Smooth muscle cell (in vitro differentiated cells): ENCODE measurements around the gene ADAM10. TPM values are rescaled to one million over a fixed set of nuclear protein-coding genes. Genes with fewer than 3 reads are reported as not detected.

Experiments used
- DNase-seq: peaks from one replicate; lab custom pipeline; 2025; ENCODE audit not compliant: unreplicated experiment; lab: John Stamatoyannopoulos, UW
- H2AFZ ChIP-seq: fragments of 200-600 bp; sonication (generic); 2 replicates; pipeline ENCODE4 v1.6.0; 2016; ENCODE audit warnings: antibody characterized with exemption, low read depth, mild to moderate bottlenecking
- H3F3A ChIP-seq: fragments of 200-600 bp; sonication (generic); 2 replicates; pipeline ENCODE4 v1.6.0; 2017; ENCODE audit warnings: antibody characterized with exemption, low read depth
- H3K27ac ChIP-seq: fragments of 200-600 bp; sonication (generic); 2 replicates; pipeline ENCODE4 v1.5.1; 2016; ENCODE audit warnings: low read depth, mild to moderate bottlenecking
- H3K27me3 ChIP-seq: fragments of 200-600 bp; sonication (generic); 2 replicates; pipeline ENCODE4 v1.6.1; 2016; ENCODE audit warnings: low read depth, mild to moderate bottlenecking
- H3K36me3 ChIP-seq: fragments of 200-600 bp; sonication (generic); 2 replicates; pipeline ENCODE4 v1.5.1; 2016; ENCODE audit warnings: low read depth
- H3K4me1 ChIP-seq: fragments of 200-600 bp; sonication (generic); 2 replicates; pipeline ENCODE4 v1.5.1; 2016; ENCODE audit warnings: low read depth
- H3K4me2 ChIP-seq: fragments of 200-600 bp; sonication (generic); 2 replicates; pipeline ENCODE4 v1.6.0; 2016; ENCODE audit warnings: mild to moderate bottlenecking
- H3K4me3 ChIP-seq: fragments of 200-600 bp; sonication (generic); 2 replicates; pipeline ENCODE4 v1.5.1; 2016; ENCODE audit warnings: mild to moderate bottlenecking
- H3K79me2 ChIP-seq: fragments of 200-600 bp; sonication (generic); 2 replicates; pipeline ENCODE4 v1.6.0; 2016; ENCODE audit warnings: low read depth, mild to moderate bottlenecking
- H3K9ac ChIP-seq: fragments of 200-600 bp; sonication (generic); 2 replicates; pipeline ENCODE4 v1.6.0; 2016; ENCODE audit warnings: low read depth
- H3K9me3 ChIP-seq: fragments of 200-600 bp; sonication (generic); replicated peaks from 2 replicates; pipeline ENCODE4 v1.5.1; 2016; ENCODE audit warnings: low read depth
- H4K20me1 ChIP-seq: fragments of 200-600 bp; sonication (generic); 2 replicates; pipeline ENCODE4 v1.6.0; 2016; ENCODE audit warnings: low read depth
- CTCF ChIP-seq: fragments of 200-600 bp; sonication (generic); IDR thresholded peaks from 2 replicates; pipeline ENCODE4 v1.5.1; 2017; ENCODE audit warnings: borderline replicate concordance, mild to moderate bottlenecking, antibody characterized with exemption; ENCODE audit not compliant: insufficient read depth, poor library complexity, severe bottlenecking
- WGBS: methylation state at CpG from one replicate; pipeline ENCODE4 v1.1.7; 2016; ENCODE audit warnings: low lambda C conversion rate; 5-methylcytosine and 5-hydroxymethylcytosine counted together
- polyA plus RNA-seq: library from polyadenylated mRNA; unstranded; fragments of >200 nt; fragmentation: Nextera tagmentation; extraction: Ambion mirVana; gene quantifications from 2 replicates; pipeline ENCODE4 v1.2.1, GENCODE V29; 2016
- total RNA-seq: library from RNA; depleted of rRNA; stranded (reverse); fragments of >200 nt; gene quantifications from 2 replicates; pipeline ENCODE4 v1.2.3, GENCODE V29; 2014

ADAM10 gene
- total and polyA plus RNA-seq, 2 experiments from 2014 or later, result 168 to 200 TPM

GRCh38 chr15:58669108-58669507 lies 80.4 kb downstream of the ADAM10 start:
- H3K4me1 ChIP-seq, result no peaks in the 10 kb centered on the region
- TF ChIP-seq CTCF, result no peak
- no peak for DNase-seq

GRCh38 chr15:58666957-58667356 lies 82.5 kb downstream of the ADAM10 start:
- Histone ChIP-seq H3K27me3 (no peaks in the 10 kb centered on the region), H2AFZ (no peak overlapping the region), H3K9me3 (no peaks in the 10 kb centered on the region), H3K4me3 (no peak overlapping the region), H3K27ac (no peak overlapping the region), H3K79me2 (peaks cover 32% of the 10 kb centered on the region), H3K4me1 (no peaks in the 10 kb centered on the region), H3F3A (no peaks in the 10 kb centered on the region), H3K4me2 (no peak overlapping the region), H3K9ac (no peak overlapping the region), H4K20me1 (peaks cover 35% of the 10 kb centered on the region), H3K36me3 (peaks cover 7% of the 10 kb centered on the region)
- no peak for DNase-seq
- TF ChIP-seq CTCF, result no peak
- WGBS, result 26% methylated on average over 1 of the region's 1 CpG

More at GRCh38 chr15:58669108-58669507, 80.4 kb downstream of the ADAM10 start:
- Histone ChIP-seq H3K27me3 (no peaks in the 10 kb centered on the region), H2AFZ (no peak overlapping the region), H3K36me3 (peaks cover 5% of the 10 kb centered on the region), H3K9ac (no peak overlapping the region), H3K4me3 (no peak overlapping the region), H3K9me3 (no peaks in the 10 kb centered on the region), H3F3A (no peaks in the 10 kb centered on the region), H3K27ac (no peak overlapping the region), H3K79me2 (peaks cover 42% of the 10 kb centered on the region), H4K20me1 (peaks cover 49% of the 10 kb centered on the region), H3K4me2 (no peak overlapping the region)
- 26% methylated on average over 1 of the region's 1 CpG for WGBS

GRCh38 chr15:58665672-58666071 lies 83.8 kb downstream of the ADAM10 start:
- H3K79me2 ChIP-seq, result peaks cover 25% of the 10 kb centered on the region

More at GRCh38 chr15:58665672-58666071, 83.8 kb downstream of the ADAM10 start:
- no peak for DNase-seq
- H3K36me3 ChIP-seq, result peaks cover 15% of the 10 kb centered on the region
- H3K27ac ChIP-seq, result no peak overlapping the region
- H3K4me3 ChIP-seq, result no peak overlapping the region
- no peak overlapping the region for H3K9ac ChIP-seq
- H3K4me2 ChIP-seq, result no peak overlapping the region
- no peaks in the 10 kb centered on the region for H3K9me3 ChIP-seq
- H3K4me1 ChIP-seq, result no peaks in the 10 kb centered on the region
- no peak overlapping the region for H2AFZ ChIP-seq
- no peaks in the 10 kb centered on the region for H3F3A ChIP-seq
- no peaks in the 10 kb centered on the region for H3K27me3 ChIP-seq
- peaks cover 29% of the 10 kb centered on the region for H4K20me1 ChIP-seq
- TF ChIP-seq CTCF, result no peak
- WGBS, result 94% methylated on average over 2 of the region's 2 CpGs
